CD4-positive, alpha-beta T cell treated with Interleukin-1 beta for 1 hour (primary cell): Measurements from ENCODE around the gene ZNF740.
"Not testable (repeated sequence)": the region's sequence is repeated elsewhere in the genome, so short reads cannot be mapped to it uniquely, and the experiment has no call there.

ENCODE experiments used
- DNase-seq, 2 donors: peaks; one replicate each; pipeline ENCODE4 v3.0.0-alpha.2; 2020 to 2022

The ZNF740 gene, protein sequence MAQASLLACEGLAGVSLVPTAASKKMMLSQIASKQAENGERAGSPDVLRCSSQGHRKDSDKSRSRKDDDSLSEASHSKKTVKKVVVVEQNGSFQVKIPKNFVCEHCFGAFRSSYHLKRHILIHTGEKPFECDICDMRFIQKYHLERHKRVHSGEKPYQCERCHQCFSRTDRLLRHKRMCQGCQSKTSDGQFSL

DNA sequence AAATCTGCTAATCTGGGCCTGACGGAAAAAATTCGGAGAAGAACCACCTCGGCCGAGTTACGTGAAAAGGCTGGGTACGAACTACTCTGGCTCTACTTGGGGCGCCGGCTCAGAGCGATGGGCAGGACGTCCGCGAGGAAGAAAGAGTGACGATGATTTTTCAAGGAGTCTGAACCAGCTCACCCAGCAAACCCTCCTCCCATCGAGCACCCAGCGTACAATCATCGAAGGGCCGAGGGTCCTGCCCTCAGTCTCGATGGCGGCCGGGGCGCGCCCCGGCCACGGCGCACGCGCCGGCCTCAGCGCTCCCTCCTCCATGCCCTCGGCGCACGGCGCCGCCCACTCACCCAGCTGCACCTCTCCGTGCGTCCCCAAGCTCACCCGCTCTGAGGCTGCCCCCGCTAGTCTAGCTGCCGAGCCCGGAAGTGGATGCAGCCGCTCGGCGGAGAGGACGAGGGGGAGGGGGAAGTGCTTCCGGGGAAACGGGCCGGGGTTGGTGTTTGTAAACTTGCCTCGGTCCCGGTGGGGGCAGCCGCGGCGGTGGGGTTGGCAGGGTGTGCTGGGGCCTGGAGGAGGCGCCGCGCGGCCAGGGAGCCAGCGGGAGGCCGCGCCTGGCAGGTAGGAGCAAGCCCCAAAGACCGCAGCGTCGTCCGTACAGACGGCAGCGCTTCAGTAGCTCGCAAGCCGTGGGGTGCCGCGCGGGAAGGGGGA is at the start of gene ZNF740, which contains the start of gene CSAD:
TSS of gene ZNF740 (plus strand) at position 503 of the 711 bp plus-strand sequence. CDS start 1,262 bp downstream, outside the sequence.
TSS of gene CSAD (minus strand) at position 706 of the 711 bp plus-strand sequence. CDS start 7,455 bp downstream, outside the sequence.
- peak; percentile 98 to 99 for DNase-seq

DNA sequence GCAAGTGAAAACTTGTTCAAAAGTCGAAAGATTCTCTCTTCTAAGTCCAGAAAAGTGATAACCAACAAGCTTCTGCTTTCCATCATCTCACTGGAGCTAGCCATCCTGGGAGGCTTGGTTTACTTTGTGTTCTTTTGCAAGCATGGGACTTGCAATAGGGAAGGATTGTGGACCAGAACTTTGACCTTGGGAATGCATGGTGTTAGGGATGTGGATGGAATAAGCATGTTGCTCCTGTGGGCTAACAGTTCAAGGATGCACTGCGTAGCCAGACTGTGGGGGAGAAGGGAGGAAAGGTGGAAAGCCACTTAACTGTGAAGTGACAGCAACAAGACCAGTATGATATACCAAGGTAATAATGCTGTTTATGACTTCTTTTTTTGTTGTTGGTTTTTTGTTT is 48.7 kb upstream of the ZNF740 start:
- DNase-seq, result no peak

DNA sequence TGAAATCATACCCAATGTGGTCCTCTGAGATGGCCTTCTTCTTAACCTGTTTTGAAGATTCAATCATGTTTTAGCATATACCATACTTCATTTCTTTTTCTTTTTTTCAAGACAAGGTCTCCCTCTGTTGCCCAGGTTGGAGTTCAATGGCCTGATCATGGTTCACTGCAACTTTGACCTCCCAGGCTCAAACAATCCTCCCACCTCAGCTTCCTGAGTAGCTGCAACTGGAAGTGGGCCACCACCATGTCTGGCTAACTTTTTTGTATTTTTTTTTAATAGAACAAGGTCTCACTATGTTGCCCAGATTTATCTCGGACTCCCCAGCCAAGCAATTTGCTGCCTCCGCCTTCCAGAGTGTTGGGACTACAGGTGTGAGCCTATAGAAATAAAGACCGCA is 46.8 kb upstream of the ZNF740 start:
- no peak for DNase-seq

DNA sequence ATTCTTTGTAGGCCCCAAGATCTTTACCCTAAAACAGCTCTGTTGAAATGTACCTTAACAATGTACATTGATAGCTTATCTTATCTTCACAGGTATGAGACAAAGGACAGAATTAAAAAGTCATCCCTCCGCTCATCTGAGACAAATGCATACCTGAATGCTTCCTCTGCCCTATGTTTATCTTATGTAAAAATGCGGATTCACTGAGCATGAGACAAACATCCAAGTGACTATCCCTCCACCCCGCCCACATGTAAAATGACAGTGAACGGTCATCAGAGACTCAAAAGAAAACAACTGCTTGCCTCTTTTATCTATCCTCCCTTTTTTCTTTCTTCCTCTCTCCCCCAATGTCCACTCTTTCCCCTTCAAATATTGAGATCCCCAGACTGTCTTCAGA is 37.2 kb upstream of the ZNF740 start:
- DNase-seq, result no peak

DNA sequence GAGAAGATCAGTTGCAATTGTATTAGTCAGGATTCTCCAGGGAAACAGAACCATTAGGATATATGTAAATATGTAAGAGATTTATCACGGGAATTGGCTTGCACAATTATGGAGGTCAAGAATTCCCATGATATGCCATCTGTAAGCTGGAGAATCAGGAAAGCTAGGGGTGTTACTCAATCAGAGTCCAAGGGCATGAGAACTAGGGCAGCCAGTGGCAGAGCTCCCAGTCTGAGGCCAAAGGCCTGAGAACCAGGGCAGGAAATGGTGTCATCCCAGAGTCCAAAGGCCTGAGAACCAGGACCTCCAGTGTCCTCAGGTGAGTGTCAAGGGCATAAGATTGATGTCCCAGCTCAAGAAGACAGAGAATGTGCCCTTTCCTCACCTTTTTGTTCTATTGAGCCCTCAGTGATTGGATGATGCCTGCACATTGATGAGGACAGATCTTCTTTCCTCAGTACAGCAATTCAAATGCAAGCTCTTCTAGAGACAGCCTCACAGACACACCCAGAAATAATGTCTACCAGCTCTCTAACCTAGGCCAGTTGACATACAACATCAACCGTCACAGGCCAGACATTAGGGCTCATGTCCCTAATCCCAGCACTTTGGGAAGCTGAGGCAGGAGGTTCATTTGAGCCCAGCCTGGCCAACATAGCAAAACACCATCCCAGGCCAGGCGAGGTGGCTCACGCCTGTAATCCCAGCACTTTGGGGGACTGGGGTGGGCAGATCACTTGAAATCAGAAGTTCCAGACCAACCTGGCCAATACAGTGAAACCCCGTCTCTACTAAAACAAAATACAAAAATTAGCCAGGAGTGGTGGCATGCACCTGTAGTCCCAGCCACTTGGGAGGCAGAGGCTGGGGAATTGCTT is 34.9 kb upstream of the ZNF740 start:
- no peak for DNase-seq

DNA sequence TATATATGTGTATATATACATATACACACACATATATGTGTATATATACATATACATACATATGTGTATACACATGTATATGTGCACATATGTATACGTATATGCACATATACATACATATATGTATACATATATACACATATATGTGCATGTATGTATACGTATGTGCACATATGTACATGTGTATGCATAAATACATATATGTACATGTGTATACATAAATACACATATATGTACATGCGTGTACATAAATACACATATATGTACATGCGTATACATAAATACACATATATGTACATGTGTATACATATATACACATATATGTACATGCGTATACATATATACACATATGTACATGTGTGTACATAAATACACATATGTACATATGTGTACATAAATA is 33.3 kb upstream of the ZNF740 start:
- DNase-seq, result no peak

DNA sequence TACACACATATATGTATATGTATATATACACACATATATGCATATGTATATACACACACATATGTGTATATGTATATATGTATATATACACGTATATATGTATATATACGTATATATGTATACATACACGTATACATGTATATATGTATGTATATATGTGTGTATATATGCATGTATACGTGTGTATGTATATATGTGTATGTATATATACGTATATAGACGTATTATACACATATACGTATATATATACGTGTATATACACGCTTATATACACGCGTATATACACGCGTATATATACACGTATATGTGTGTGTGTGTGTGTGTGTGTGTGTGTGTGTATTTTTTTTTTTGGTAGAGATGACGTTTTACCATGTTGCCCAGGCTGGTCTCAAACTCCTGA is 32.9 kb upstream of the ZNF740 start:
- DNase-seq, result no peak

DNA sequence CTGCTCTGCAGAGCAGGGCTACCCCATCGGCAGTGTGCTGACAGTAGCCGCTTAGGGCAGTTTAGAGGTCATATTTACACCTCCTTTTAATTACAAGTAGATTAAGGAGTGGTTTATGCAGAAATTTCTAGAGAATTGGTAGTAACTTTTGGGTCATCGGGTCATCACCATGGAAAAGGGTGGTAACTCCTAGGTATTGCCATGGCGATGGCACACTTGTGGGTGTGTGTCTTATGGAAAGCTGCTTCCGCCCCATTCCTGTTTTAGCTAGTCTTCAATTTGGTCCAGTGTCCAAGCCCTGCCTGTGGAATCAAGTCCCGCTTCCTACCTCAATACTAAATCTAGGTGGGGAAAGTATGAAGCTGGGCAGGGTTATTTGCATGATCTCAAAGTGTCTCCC is 29.5 kb upstream of the ZNF740 start:
- DNase-seq, result no peak

DNA sequence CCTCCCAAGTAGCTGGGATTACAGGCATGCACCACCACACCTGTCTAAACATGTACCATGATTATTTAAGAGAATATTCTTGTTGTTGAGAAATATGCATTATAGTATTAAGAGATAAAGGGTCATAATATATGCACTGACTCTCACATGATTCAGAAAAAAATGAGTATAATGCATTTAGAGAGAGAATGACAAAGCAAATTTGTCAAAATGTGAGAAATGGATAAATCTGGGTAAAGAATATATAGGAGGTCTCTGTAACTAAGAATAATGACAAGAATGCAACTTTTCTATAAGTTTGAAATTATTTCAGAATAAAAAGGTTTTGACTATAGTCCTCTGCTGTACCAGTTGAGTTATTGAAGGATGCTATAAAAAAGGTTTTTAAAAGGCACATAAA is 28.1 kb upstream of the ZNF740 start:
- no peak for DNase-seq

DNA sequence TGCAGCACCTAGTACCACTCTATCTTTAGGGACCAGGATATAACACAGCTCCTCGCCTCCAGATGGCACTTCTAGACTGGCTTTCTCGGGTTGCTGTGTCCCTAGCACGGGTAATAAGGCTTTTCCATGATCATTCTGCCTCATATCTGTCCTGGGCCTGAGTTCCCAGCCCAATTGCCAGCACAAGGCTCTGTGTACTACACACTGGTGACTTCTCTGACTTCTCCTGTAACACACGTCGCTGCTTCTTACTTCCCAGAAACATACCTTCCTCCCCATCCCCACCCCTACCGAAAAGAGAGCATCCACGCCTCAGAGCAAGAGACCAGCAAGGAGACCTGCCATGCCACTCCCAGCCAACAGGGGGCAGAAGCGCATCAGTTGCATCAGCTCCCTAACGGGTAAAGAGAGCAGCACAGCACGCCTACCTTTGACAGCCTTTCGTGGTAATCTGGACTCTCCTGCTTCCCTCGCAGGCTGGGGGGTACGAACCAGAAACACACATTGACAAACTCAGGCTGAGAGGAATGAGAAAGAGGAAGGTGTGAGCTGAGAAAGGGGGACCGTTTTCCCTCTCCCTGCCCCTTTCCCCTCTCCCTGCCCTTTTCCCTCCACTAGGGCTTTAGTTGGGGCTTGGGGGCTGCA is 21.2 kb upstream of the ZNF740 start:
- peak; percentile 86 to 91 for DNase-seq

DNA sequence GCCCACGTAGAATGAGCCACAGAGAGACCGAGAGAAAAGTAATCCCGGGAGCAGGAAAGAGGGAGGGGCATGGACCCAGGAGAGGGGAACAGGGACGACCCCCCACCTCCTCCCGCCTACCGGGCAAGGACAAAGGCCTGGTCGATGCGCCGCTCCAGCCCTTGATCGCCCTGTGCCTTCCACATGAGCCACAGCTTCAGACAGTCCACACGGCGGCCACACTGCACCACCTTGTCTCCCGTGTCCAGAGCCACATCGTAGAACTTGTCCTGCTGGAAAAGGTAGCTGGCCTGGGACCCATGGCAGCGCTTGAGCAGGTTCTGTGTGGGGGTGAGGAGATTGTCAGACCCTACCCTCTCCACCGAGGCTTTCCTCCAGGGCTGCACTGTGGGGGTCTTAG is 20.5 kb upstream of the ZNF740 start:
- DNase-seq, result no peak

DNA sequence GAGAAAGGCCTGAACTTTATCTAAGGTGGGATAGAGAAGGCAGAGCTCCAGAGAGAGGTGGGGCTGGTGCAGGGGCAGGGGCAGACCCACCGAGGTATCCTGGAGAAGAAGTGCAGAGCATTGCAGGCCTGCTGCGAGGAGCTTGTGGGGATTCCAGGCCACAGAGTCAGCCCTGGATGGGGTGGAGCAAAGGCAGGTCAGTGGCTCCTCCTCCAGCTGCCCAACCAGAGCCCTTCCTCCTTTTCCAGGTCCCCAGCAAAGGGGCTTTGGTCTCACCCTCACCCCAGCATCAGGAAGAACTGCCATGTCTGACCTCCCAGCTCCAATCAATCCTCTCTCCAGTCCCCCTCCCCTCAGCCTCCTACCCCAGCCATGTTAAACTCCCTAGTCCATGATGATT is 19.8 kb upstream of the ZNF740 start:
- DNase-seq, result no peak

DNA sequence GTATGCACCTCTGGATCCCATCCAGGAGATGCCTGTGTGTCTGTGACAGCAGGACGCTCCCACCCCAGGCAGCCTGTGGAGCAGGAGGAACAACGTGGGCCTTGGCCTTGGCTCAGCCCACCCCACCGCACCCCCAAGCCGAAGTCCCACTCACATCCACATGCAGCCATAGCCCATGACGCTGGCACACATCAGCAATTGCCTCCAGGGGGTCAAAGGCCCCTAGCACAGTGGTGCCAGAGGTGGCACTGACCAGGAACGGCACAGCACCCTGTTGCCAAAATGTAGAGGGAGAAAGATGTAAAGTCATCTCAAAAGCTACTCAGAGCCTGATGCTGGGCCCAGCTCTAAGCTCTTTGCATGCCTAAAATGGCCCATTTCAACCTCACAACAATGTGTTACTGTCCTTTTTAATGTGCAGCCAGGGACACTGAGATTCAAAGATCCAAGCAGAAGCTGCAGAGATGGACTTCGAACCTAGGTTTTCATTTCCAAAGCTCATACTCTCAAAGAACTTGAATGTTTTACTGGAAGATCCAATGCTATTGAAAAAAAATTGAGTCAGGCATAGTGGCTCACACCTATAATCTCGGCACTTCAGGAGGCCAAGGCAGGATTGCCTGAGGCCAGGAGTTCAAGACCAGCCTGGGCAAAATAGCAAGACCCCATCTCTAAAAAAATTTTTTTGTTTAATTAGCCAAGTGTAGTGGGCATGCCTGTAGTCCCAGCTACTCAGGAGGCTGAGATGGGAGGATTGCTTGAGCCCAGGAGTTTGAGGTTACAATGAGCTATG is 19.2 kb upstream of the ZNF740 start:
- no peak for DNase-seq

DNA sequence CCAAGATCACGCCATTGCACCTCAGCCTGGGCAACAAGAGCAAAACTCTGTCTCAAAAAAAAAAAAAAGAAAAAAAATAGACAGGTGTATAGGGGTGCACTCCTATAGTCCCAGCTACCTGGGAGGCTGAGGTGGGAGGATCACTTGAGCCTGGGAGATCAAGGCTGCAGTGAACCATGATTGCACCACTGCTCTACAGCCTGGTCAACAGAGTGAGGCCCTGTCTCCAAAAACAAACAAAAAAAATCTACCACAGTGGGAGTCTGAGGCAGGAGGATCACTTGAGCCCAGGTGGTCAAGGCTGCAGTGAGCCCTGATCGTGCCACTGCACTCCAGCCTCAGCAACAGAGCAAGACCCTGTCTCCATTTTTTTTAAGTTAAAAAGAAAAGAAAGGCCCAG is 17.5 kb upstream of the ZNF740 start:
- not testable (repeated sequence) for DNase-seq

DNA sequence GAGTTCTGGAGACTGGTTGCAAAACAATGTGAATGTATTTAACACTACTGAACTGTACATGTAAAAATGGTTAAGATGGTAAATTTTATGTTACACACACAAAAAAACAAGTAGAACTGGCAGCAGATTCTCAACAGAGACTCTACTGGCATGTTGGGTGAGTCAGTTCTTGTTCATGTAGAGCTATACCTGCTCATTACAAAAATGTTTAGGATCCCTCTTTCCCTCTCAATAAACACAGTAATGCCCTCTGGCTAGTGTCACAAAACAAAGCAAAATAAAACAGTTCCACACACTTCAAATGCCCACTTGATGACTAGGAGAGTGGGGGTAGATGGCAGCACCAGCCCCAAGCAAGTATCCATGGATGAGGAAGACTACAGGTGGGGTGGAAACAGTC is 13.7 kb upstream of the ZNF740 start:
- DNase-seq, result no peak

DNA sequence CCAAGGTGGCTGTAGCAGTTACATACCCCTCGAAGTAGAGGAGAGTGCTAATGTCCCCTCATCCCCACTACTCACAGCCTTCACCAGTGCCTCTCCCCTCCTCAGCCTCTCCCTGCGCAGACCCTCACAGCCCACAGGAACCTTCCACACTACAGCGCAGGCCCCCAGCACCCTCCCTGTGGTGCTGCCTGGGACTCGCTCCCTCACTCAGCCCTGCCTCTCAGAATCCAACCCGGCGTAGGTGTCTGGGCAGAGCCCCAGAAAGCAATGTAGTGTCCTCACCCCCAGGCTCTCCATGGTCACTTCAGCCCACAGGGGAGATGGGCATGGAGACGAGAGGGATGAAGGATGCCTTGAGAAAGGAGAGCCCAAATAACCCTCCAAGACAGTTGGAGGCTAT is 10.9 kb upstream of the ZNF740 start:
- DNase-seq, result no peak

DNA sequence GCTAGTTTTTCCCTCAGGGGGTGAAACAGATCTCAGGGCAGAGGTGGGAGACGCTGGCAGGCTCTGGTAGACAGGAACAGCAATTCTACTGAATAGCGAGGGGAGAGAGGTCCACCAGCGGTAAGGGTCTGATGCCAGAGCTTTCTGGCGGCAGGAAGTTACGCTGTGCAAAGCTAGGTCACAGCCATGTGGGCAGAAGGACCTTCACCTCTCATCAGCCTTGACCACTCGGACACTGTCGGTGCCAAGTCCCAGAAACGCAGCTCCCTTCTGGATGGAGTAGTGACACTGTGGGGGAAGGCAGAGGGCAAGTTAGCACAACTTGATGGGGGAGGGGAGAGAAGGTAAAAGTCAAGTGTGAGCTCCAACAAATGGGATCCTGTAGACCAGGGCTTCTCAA is 10.3 kb upstream of the ZNF740 start:
- DNase-seq, result no peak

DNA sequence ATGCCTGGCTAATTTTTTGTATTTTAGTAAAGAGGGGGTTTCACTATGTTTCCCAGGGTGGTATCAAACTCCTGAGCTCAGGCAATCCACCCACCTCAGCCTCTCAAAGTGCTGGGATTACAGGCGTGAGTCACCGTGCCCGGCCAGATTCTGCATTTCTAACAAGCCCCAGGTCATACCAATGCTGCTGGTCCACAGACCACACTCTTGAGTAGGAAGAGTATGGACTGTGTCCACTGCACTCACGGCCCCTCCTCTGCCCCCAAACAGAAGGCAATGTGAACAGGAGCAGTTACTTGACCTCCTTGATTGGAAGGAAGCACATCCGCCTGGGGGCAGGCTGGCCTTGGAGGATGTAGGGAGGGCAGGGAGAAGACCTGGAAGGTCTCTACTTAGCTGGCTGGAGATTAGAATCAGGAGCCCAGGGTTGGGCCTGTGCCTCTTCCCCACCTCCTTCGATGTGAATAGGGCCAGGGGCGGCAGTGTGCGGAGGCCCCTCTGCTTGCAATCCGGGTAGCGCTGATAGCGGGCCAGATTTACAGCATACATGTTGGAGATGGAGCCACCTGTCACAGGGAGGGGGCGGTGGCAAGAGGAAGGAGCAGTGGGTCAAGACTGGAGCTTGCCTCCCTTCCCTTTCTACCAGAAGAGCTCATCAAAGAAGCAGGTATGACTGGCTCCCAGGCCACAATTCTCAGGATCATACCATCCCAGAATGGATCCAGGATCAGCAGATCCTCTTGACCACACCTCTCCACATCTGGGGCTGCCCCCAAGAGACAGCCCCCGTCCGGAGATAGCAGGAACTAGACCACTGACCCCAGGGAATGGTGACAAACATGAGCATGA is 9.4 kb upstream of the ZNF740 start:
- DNase-seq, result no peak

DNA sequence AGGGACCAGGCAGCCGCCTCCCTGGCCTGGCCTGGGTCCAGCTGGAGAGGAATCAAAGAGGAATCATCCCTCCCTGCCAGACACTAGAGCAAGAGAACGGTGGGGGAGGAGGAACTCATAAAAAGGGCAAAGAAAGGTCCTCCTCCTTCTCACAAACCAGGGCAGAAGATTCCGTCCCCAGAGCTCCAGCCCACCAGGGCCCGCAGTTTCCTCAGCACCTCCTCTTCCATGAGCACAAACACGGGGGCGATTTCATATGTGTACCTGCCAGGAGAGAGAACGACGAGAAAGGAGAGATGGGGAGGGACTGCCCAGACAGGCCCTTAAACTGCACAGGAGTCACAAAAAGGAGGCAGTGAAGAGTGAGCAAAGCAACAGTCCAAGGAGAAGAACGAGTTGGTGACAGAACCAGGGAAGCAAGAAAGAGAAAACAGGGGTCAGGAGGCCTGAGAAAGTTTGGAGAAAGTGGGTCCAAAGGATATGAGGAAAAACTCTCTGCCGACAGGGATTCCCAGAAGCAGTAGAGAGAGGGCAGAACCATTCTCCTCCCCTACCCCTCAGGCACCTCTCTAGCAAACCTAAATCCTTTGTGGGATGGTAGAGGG is 8.7 kb upstream of the ZNF740 start:
- DNase-seq, result no peak

DNA sequence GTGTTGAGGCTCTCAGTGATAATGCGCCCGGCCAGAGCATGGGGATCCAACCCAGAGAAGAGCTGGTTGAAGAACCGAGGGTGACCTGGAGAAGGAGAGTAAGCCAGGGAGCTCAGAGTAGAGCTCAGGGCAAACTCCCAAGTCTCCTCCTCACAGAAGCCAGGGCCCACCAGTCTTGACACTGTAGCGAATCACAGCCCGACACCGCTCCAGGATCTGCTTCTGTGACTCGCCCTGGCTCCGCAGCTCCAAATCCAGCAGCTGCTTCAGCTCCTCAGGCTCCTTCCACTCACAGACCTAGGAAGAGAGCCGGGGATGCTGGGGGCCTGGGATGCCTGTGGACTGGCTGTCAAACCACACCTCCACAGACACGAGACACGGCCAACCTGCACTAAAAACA is 8.2 kb upstream of the ZNF740 start:
- no peak for DNase-seq
